Keratinocyte (primary cell): ENCODE data around the gene CLEC2A.

ENCODE experiments used
- CTCF ChIP-seq, 3 experiments: IDR thresholded peaks in 1 of 3; conservative IDR thresholded peaks in 1 of 3; optimal IDR thresholded peaks in 1 of 3; 2 replicates in 2 of 3; 3 replicates in 1 of 3; pipeline versions ENCODE3 to v1.5.1; 2011; ENCODE audit warnings: low read length in 3 of 3, mild to moderate bottlenecking in 3 of 3, moderate library complexity in 2 of 3, control low read depth in 1 of 3, inconsistent platforms in 1 of 3; ENCODE audit not compliant: insufficient read depth in 2 of 3; ENCODE audit errors: extremely low read depth in 1 of 3
- EZH2 ChIP-seq: IDR thresholded peaks from one replicate; pipeline ENCODE4 v1.6.1; 2012; ENCODE audit warnings: inconsistent platforms, mild to moderate bottlenecking, low read length, moderate library complexity

- TF ChIP-seq CTCF (optimal IDR thresholded peaks at IDR 0.05 in 1 of 3, IDR thresholded peaks at IDR 0.05 in 1 of 3, conservative IDR thresholded peaks at IDR 0.05 in 1 of 3; ENCODE audit: extremely low read depth in 1 of 3, insufficient read depth in 2 of 3, low read length in 3 of 3) = no peak
- no peak for TF ChIP-seq EZH2
Observed at GRCh38 chr12:9957834-9958233, 25.7 kb upstream of the CLEC2A start.
